GM18507 (cell line): ENCODE results near the gene CDH4.
"Not testable (repeated sequence)": the region's sequence is repeated elsewhere in the genome, so short reads cannot be mapped to it uniquely, and the experiment has no call there.

Experiments
- DNase-seq: peaks from one replicate; pipeline ENCODE4 v3.0.0; 2011; ENCODE audit warnings: low read depth; ENCODE audit not compliant: insufficient read length; ENCODE audit errors: extremely low spot score
- FAIRE-seq: peaks from 2 replicates; lab custom pipeline; 2011; peaks lifted over from hg19 to GRCh38; lab: Jason Lieb, UNC

The CDH4 gene

DNA sequence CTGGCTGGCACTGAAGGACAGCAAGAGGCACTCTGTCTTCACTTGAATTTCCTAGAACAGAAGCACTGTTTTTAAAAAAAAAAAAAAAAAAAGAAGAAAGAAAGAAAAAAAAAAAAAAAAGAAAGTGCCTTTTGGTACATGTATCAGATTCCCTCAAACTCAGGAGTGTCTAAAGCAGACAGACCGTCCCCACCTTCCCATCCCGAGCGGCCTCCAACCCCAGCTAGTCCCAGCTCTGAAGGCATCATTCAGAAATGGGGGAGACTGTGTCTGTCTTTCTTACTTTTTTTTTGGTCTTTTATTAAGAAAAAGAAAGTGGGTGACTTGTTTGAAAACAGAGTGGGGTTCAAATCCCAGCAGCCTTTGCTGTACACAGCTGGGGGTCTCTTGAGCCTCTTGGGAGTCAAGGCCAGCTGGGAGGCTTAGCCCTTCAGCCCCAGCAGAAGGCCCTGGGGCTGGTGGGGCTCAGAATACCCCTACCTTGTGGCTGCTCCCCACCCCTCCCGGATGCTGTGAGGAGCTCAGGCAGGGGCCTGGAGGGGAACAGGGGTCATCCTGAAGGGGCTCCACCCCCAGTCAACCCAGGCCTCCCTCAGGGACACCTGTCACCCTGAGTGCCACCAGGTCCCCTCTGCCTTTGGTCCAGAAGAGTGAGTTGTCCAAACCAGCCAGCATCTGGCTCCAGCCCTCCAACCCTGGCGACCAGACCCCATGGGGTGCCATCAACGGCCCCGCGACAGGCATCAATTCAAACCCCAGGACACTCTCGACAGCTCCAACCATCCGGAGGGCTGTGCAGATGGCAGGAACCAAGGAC lies 685.3 kb downstream of the CDH4 start:
- DNase-seq (no peak), FAIRE-seq (no peak)

DNA sequence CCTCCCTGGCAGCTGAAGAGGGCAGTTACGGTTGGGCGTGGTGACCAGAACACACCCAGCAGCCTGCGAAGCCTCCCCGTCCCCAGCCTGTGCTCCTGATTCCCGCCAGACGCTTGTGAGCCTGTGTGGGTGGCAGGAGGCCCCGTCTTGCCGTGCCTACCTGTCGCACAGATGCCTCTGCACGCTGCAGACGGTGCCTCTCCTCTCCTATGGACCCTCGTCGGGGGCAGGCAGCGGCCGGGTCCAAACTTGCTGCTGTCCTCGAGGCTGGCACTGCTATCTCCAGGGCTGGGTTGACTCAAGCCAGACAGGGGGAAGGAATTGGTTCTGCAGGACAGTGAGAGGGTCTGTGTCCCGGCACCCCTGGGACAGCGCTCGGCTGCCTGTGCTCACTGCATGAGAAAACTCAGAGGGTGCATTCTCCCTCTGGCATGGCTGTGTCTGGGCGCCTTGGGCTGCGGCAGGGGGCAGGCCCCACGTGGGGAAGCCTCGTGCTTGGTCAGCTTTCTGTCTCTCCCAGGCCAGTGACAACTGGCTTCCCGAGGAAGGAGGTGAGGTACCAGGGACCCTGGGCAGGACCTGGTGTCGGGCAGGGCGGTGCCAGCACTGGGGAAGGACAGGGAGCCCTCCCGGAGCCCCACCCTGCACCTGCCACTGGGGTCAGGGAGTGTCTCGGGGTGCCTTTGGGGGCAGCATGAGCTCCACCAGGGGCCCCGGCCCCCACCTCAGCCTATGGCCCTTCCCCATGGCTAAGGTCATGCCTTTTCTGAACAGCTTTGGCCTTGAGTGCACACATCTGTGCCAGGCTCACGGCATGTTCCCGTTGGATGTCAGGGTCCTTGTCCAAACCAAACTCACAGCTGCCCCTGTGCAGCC lies 686.1 kb downstream of the CDH4 start:
- no peak for FAIRE-seq
- DNase-seq, result no peak

DNA sequence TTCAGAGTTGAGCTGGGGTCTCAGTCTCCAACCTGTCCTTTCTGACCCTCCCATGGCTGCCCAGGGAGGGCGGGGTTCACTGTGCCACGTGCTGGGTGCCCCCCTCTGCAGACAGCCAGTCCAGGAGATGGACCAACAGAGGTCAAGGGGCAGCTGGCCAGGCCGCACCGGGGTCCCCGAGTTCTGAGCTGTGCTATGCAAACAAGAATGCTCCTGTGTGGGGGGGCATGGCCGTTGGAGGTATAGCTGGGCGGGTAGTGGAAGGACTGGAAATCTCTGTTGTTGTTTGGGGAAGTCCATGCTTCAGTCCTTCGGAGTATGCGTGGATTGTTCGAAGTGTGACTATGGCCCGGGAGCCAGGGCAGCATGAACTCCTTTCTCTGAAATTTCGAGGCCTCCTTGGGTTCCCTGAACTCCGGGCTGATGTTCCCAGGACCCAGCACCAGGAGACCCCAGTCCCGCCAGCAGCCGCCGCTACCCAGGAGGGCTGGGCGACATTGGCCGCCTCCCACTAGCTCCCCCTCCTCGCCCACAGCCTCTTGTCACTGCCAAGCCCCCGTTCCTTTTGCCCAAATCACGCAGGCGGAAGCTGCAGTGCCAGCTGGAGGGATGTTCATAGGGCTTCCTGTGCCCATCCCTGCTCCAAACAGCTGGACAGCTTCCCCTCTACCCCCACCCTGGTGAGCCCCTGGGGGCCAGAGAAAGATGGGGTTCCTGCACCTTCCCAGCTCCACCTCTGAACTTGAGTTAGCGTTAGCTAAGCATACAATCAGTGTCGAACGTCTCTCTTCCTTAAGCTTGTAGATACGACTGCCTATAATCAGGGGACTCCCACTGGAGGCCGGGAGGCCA lies 687.0 kb downstream of the CDH4 start:
- DNase-seq (no peak), FAIRE-seq (no peak)

DNA sequence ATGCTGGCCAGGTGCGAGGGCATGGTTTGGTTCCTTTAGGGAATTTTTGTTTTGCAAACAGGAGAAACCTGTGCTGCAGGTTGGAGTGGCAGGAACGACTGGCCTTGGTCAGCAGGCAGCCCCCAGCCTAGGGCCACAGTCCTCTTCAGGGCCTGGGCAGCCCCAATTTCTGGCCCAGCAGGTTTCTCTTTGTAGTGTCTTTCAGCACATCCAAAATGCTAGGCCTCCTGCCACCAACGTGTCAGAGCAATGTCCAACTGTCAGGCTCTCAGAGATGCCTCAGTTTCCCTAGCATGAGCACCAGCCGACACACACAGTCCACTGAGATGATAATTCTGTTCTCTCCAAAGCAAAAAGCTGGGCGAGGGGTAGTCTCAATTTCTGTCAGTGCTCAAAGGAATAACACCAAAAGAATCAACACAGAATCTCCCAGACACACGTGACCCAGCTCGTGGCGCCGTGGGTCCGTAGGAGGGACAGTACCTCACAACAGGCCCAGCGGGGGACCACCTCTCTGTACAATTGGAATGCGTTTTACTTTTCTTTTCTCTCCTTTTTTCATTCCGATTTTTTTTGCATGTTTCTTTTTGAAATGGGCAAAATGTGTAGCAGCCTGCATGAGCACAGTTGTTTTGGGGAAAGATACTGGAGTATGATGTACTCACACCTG lies 687.8 kb downstream of the CDH4 start:
- DNase-seq, result no peak

DNA sequence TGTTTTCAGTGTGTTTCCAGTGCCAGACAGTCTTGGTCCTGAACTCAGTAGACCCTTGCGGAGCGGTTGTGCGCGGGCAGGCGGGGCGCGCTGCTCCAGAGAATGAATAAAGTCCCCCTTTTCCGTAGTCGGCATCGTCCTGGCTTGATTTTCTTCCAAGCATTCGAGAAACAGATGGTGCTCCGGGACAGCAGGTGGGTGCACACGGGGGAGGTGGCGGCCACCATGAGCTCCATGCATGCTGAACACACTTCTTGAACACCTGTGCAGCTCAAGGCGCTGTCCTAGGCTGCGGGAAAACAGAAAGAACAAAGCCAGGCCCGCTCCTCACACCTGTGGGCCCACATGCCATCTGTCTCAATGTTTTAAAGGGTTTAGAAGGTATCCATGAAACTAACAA lies 688.4 kb downstream of the CDH4 start:
- DNase-seq (no peak), FAIRE-seq (no peak)

More for the DNA sequence above, 687.8 kb downstream of the CDH4 start:
- FAIRE-seq, result no peak

DNA sequence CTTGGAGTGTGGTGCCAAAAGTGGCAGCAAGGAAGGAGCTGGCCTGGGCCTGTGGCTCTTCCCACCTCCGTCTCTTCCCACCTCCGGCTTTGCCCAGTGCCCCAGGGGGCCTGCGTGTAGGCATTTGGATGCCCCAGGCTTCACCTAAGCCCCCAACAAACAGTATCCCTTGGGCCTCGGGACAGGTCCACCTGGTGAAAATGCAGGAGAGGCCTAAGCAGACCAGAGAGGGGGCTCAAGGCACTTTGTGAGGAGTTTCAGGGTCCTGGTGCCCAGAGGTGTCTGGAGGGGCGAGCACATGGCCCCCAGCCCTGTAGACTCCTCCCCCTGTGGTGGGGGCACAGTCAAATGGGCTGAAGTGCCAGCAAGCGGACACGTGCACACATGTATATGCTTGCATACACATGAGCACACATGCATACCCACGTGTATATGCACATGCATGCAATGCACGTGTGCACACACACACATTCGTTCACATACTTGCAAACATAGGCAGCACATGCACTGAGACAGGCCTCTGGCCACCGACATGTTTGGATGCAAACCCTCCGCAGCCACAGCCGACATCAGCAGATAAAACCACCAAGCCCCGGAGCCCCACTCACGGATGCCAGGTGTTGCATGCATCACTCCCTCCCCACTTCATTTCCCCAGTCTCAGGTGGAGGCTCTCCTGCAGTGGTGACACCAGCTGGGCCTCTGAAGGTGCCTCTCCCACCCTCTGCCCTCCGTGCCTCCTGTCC lies 689.1 kb downstream of the CDH4 start:
- FAIRE-seq, result no peak

DNA sequence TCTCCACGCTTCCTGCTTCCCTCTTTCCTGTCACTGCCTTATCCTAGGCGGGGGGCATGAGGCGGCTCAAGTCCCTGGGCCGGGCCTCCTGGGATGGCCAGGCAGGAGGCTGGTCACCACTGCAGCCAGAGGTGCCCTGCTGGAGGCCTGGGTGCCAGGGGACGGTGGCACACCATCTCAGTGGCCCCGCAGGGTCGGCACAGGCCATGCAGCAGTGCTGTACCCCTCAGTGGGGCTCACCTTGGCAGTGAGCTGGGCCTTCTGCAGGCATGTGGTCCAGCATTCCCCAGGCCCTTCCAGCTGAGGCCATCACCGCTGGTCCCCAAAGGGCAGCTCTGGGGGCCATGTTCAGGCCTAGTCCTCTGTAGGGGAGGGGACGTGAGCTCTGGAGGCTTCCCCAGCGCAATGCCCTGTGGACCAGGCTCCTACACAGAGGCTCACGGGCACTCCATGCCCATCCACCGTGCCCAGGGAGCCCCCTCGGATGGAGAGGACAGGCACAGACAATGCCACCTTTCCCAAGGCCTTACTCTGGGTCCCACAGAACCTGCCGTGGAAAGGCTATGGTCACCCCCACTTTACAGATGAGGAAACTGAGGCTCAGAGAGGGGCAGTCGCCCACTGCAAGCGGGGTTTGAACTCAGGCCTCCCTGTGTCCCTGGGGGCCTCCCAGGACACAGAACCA lies 689.8 kb downstream of the CDH4 start:
- FAIRE-seq (no peak), DNase-seq (no peak)

More for the DNA sequence above, 689.1 kb downstream of the CDH4 start:
- no peak for DNase-seq

DNA sequence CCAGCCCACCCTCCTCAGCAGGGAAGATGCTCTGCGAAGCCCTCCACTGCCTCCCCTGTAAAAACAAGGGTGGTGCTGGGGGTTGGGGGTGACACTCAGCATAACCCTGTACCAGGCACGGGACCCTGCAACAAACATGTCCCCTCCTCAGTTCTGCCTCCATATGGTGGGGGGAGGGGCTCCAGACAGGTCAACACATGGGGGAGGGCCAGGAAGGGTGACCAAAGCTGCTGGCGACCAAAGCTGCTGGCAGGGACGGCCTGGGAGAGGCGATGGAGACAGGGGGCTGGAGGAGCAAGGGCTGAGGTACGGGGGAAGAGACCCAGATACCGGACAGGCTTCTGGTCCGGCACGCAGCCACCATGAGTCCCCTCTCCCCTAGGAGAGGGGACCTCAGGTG lies 690.5 kb downstream of the CDH4 start:
- DNase-seq, result no peak
- no peak for FAIRE-seq

DNA sequence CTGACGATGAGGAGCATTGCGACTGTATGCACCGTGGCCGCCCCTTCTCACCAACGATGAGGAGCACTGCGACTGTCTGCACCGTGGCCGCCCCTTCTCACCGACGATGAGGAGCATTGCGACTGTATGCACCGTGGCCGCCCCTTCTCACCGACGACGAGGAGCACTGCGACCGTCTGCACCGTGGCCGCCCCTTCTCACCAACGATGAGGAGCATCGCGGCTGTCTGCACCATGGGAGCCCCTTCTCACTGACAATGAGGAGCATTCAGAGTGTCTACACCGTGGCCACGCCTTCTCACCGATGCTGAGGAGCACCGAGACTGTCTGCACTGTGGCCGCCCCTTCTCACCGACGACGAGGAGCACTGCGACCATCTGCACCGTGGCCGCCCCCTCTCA lies 692.9 kb downstream of the CDH4 start:
- FAIRE-seq, DNase-seq: not testable (repeated sequence)

DNA sequence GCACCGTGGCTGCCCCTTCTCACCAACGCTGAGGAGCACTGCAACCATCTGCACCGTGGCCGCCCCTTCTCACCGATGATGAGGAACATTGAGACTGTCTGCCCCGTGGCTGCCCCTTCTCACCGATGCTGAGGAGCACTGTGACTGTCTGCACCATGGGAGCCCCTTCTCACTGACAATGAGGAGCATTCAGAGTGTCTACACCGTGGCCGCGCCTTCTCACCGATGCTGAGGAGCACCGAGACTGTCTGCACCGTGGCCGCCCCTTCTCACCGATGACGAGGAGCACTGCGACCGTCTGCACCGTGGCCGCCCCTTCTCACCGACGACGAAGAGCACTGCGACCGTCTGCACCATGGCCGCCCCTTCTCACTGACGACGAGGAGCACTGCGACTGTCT lies 693.4 kb downstream of the CDH4 start:
- FAIRE-seq, DNase-seq: not testable (repeated sequence)

DNA sequence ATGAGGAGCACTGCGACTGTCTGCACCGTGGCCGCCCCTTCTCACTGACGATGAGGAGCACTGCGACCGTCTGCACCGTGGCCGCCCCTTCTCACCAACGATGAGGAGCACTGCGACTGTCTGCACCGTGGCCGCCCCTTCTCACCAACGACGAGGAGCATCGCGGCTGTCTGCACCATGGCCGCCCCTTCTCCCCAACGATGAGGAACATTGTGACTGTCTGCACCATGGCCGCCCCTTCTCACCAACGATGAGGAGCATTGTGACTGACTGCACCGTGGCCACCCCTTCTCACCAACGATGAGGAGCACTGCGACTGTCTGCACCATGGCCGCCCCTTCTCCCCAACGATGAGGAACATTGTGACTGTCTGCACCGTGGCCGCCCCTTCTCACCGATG lies 696.0 kb downstream of the CDH4 start:
- FAIRE-seq, result not testable (repeated sequence)

DNA sequence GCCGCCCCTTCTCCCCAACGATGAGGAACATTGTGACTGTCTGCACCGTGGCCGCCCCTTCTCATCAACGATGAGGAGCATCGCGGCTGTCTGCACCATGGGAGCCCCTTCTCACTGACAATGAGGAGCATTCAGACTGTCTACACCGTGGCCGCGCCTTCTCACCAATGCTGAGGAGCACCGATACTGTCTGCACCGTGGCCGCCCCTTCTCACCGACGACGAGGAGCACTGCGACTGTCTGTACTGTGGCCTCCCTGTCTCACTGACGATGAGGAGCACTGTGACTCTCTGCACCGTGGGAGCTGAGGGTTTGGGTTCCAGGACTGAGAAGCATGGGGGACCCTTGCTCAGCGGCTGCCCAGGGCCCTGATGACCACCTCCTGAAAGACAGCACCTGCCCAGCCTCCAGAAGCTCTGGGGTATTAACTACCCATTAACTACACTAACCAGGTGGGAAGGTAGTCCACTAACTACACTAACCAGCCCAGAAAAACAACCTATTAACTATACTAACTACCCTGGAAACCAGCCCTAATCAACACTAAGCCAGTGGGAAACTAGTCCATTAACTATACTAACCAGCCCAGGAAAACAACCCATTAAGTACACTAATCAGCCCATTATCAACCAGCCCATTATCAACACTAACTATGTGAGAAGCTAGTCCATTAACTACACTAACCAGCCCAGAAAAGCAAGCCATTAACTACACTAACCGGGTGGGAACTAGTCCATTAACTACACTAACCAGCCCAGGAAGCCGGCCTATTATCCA lies 696.7 kb downstream of the CDH4 start:
- no peak for FAIRE-seq
- no peak for DNase-seq

More for the DNA sequence above, 696.0 kb downstream of the CDH4 start:
- DNase-seq, result not testable (repeated sequence)

DNA sequence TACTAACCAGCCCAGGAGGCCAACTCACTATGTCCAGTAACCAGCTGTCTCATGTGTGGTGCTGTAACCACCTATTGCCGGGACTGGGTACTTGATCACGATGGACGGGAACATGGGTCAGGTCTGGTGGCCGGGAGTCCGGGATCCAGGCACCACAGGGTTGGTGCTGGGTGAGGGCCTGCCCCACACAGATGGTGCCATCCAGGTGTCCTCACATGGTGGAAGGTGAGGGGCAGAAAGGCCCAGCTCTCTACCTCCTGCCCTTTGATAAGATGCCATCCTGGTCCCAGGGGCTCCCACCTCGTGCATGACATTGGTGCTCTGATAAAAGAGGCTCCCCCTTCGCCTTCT lies 697.3 kb downstream of the CDH4 start:
- FAIRE-seq, result no peak
- no peak for DNase-seq

DNA sequence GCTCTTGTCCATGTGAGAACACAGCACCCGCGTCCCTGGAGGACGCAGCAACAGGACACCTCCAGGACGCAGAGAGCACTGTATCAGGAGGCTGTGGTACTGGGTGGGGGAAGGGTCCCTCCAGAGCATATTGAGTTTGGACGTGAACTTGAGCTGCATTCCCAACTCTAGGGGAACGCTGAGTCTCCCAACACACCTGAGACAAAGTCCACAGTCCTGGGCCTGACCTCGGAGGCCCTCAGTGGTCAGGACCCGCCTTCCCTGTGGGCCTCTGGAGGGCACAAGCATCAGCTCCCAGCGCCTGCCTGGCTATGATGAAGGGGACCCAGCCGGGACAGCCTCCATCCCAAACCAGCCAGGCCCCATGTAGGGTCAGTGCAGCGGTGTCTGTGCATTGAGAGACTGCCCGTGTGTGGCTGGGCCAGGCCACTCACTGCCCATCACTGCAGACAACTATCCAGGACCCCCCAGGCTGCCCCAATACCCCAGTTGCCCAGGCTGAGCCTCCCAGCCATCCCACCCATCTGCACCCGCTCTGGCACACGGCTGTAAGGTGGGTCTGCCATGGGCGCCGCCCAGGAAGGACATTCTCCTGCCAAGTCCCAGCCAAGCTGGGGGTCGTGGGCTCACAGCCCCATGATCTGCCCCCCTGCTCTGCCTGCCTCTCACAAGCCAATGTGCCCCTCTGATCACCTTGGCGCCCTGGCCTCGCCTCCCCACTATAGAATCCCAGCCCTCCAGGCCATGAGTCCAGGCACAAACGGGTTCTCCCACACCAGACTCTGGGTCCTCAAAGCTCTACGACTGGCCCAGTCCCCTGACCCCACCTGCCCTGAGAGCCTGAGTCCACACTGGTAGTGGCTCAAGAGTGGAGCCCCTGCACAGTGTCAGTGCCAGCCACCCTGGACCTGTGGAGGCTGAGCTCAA lies 697.9 kb downstream of the CDH4 start:
- DNase-seq (no peak), FAIRE-seq (no peak)

DNA sequence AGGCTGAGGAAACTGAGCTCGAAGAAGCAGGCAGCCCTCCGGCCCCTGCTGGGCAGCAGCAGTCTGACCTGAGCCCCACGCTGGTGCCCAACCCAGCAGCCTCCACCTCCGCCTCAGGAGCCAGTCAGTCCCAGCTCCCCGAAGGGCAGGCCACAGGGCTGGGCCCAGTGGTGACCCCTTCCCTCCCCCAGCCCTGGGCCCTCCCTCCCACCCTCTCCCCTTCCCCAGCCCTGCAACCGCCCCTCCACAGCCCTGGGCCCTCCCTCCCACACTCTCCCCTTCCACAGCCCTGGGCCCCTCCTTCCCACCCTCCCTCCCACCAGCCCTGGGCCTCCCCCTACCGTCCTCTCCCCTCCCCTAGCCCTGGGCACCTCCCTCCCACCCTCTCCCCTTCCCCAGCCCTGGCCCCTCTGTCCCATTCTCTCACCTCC lies 698.6 kb downstream of the CDH4 start:
- DNase-seq, result no peak
- FAIRE-seq, result no peak
